HG02571 (cell line): ENCODE results near the gene VIP.
"Not testable (repeated sequence)": the region's sequence is repeated elsewhere in the genome, so short reads cannot be mapped to it uniquely, and the experiment has no call there.

Source experiments
- ATAC-seq: cut with Tn5 transposase; IDR thresholded peaks from one replicate; pipeline ENCODE4 v1.9.1; 2021; ENCODE audit warnings: mild to moderate bottlenecking, moderate library complexity; ENCODE audit not compliant: unreplicated experiment

The VIP gene

DNA sequence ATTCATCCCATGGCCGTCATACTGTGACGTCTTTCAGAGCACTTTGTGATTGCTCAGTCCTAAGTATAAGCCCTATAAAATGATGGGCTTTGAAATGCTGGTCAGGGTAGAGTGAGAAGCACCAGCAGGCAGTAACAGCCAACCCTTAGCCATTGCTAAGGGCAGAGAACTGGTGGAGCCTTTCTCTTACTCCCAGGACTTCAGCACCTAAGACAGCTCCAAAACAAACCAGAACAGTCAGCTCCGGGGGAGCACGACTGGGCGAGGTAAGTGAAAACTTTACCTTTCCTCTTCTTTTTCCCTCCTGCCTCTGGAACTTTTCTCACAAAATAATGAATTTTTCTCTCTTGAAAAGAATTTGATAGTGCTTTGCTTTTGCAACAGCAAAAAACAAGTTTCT, at the start of gene VIP:
Gene VIP (plus strand): TSS at position 104 of the 400 bp plus-strand sequence. CDS start 1,381 bp downstream, outside the sequence.
- ATAC-seq = no peak

DNA sequence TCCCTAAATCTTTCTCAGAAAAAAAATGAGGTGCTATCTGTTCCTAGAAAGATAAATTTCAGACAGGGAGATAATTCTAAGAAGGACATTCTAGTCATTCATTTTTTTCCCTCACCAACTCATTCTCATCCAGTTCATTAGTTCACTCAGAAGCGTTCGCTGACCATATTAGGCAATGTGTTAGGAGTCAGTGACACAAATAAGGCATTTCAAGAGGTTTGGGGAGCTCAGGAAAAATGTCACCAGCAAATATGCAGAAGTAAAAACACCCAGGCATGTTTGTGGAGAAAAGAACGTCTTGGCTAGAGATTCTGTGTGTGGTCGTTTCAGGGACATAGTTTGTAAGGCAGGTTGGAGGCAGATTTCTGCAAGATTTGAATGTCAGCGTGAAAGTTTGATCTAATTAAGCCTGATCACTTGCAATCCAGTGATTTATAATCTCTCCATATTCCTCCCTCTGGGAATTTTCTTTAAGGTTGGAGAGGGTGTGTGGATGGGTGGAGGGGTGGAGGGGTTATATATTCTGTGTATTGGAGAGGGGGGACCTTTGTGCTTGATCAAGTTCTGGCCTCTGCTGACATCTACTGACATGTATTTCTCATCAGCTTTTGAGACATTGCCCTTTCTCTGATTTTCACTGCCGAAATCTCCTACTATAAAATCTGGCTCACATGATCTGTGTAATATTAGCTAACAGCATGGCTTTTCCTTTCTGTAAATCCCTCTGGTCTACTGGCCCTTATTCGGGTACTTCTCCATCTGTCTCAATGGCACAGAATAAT, 49.3 kb upstream of the VIP start:
- ATAC-seq = no peak

DNA sequence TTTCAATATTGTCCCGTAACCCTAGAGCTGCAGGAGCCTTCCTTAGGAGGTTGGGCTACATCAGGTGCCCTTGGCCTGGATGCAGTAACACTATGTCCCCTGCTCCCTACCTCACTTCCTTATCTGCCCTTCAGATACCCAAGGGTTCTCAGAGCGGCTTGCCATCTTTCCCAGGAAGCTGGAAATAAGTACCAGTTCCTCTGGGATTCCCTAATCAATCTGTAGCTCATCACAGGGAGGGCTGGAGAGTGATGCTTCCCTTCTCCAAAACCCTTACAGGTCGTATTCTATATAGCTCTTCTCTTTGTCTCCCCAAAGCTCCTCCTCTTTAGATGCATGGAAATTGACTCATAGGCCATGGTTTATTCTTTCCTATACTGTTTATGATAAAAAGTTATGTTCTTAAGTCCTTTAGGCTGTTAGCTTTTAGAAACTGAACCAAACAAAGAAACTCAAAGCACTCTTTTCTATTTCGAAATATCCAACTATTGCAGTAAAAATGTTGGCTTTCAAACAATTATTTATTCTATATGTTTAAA, 48.7 kb upstream of the VIP start:
- no peak for ATAC-seq

DNA sequence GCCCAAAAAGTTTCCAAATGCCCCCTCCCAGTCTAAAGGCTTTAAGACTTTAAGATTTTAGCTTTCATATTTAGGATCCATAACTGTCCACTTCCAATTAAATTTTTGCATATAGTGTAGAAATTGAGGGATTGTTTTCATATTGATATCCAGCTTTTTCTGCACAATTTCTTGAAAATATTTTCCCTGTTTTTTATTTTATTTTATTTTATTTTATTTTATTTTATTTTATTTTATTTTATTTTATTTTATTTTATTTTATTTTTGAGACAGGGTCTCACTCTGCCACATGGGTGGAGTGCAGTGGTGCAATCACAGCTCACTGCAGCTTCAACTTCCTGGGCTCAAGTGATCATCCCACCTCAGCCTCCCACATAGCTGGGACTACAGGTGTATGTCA, 46.8 kb upstream of the VIP start:
- not testable (repeated sequence) for ATAC-seq

DNA sequence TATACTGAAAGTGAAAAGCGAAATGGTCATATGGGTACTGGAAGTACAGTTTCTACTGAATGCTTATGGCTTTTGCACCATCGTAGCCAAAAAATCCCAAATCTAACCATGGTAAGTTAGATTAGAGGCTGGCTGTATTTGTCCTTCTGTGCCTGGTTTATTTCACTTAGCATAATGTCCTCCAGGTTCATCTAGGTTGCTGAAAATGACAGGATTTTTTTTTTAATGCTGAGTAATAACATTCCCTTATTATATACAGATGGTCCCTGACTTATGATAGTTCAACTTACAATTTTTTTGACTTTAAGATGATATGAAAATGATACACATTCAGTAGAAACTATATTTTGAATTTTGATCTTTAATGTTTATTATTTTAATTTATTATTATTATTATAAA, 45.3 kb upstream of the VIP start:
- no peak for ATAC-seq

DNA sequence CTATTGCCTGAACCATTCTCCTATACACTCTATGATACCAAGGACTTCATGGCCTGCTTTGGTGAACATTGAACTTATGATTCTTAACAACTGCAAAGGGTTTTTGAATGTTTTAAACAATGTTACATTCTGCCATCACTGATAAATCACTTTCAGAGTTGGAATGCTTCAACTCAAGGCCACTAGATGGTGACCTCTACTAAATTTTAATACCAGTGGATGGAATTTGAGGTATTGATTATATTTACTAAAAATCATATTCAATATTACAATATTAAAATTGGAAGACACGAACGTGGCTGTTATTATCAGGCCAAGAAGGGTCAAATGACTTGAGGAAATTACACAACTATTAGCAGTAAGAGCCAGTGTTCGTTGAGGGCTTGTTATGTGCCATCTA, 34.3 kb upstream of the VIP start:
- no peak for ATAC-seq

DNA sequence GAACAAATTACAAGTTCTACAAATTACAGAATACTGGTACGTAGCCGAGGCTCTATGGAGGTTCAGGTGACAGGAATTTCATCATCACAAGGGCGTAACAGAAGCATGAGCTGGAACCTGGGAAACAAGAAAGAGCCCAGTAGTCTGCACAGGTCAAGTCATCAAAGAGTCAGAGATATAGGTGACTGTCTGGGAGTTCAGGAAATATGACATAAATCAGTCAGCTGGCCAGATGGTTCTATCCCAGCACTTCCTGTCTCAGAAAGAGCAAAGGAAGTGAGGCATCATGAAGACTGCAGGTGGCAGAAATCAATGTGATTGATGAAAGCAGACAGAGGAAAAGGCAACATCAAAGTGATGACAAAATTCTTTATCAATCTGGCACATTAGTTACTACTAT, 29.6 kb upstream of the VIP start:
- no peak for ATAC-seq

DNA sequence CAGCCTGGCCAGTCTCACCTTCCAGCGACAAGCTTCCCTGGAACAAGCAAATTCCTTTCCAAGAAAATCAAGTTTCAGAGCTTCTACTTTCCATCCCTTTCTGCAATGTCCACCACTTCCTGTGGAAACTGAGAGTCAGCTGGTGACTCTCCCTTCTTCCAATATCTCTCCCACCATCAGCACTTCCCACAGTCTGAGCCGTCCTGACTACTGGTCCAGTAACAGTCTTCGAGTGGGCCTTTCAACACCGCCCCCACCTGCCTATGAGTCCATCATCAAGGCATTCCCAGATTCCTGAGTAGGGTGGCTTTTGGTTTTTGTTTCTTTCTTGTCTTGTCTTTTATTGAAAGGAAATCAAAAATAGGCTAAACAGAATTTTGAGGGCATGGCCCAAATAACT, 28.6 kb upstream of the VIP start:
- ATAC-seq = no peak

DNA sequence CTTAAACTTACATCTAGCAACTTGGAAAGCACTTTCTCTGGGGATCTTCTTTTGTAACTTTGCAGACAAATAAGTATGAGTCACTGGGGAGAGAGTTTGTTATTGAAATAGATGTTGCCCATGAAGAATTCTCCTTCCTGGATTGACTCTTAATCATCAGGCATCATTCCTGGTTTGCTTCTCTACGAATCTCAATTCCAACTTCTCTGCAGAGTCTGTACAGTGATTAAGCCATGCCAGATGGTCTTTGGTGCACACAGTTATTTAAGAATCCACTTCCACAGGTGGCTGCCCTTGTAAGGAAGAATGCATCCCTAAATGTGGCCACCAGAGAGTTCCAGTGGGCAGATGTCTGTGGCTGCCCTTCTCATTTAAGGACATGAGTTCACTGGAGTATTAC, 27.2 kb upstream of the VIP start:
- no peak for ATAC-seq

DNA sequence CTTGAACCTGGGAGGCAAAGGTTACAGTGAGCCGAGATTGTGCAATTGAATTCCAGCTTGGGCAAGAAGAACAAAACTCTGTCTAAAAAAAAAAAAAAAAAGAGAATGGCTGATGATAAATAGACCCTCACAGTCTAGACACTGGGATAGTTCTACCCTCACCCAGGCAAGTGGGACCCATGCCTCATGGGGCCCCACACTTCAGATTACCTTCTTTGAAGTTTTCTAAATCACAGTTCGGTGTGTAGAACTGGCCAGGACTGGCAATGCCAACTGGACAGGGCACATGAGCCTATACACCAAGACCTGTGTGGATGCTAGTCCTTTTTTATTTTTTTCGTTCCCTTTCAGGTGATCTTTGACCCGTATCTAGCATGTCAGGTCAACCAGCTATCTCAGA, 24.3 kb upstream of the VIP start:
- ATAC-seq = no peak

DNA sequence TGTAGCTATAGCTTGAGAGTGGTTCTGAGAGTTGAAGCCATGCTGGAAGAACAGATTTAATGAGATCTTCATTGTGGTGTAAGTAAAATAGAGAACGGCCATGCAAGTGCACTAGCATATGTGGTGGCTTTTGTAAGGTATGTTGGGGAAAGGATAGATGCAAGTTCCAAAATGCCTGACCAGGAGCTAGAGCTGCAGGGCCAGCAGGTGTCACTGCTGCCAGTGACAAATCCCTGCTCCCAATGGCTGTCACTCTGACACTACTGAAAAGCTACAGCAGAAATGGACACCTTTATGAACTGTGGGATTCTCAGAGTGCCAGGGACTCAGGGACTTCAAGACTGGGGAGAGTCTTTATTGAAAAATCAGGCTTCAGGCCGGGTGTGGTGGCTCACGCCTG, 23.1 kb upstream of the VIP start:
- ATAC-seq = no peak

DNA sequence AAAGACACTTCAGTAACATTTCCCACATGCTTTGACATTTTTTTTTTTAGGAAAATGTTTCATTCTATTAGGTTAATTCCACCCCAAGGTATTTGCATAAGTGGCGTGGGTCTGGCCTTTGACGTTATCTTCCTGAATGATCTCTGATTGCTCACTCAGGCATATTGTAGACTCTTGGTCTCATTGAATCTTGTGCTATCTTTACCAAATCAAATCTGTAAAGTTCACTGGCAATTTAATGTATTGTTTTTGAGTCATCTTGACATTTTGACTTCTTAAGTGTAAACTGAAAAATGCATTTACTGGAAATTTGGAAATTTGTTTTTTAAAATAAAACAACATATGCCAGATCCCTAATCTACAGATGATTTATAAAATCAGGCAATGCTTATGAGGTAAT, 16.0 kb upstream of the VIP start:
- ATAC-seq = no peak

DNA sequence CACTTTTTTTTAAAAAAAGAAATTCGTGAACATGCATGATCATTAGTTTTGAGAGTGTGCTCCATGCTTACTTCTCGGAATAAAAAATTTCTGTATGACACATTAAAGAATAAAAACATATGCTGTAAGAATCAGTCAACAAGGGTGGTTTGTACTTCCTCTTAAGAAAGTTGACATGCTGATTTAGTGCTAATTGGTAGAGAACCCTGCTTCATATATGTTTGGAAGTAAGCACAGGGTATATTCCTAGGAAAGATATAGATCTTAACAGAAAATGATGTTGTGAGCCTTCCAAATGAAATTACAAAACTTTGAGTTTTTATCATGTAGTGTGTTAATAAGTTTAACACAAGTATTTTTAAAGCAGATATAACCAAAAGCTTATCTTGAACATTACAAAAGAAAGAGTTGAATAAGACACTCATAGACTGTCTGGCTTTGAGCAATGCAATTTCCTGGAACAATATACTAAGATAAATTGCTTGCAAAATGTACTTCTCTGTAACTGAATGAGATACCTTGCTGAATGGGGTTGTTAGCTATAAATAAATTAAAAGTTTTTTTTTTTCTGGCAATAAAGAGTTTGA, 13.8 kb upstream of the VIP start:
- no peak for ATAC-seq

DNA sequence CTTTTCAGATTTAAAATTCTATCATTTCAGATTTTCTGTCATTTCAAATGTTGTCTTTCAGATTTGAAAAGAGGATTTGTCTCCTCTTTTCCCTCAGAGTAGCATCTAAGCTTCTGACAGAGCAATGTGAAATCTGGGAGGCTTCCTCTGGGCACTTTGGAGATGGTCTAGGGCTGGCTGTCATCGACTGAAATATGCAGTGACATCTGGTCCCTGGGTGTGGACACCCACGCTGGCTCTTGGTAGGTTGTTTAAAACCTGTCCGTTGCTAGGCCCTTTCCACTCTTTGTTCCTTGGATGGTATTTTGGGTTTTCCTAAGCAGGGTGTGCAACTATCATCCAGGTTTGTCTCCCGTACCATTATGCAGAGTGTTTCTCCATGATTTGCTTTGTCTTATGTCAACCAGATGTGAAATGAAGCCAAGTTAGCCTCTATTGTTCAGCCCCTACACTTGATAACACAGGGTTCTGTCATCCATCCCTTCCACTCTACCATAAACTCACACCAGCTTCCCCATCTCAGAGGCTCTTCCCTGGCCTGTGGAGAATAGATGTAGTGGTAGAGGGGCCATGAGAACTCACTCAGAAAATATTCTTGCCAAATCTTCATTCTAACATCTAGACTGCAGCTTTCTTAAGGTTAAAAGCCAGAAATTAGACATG, 5.0 kb upstream of the VIP start:
- ATAC-seq = no peak

DNA sequence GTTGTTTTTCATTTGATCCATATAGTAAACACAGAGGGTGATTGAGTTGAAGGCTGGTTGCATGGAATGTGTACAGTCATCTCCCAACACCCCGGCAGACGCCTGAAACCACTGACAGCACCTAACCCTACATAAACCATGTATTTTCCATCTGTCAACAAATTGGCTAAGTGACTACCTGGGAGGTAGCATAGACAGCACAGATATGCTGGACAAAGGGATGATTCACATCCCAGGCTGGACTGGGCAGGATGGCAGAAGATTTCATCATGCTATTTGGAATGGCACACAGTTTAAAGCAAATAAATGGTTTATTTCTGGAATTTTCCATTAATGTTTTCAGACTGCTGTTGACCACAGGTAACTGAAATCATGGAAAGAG, 4.4 kb upstream of the VIP start:
- no peak for ATAC-seq

DNA sequence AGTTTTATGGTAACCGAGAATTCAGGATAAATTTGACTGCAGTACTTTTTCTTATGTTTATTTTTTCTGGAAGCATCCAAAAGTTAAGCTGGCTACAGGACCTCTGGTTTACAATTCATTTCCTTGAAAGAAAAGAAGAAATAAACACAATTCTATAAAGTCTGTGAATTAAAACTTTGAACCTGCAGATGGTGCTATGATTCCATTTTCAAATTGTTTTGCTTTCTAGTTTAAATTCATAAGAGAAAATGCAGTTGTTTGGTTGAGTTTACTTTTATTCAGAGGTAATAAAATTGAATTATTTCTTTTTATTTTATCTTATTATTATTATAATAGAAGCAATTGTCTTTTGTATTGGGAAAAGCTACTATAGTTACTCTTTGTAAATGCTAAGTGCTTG, 1.8 kb upstream of the VIP start:
- ATAC-seq = no peak

DNA sequence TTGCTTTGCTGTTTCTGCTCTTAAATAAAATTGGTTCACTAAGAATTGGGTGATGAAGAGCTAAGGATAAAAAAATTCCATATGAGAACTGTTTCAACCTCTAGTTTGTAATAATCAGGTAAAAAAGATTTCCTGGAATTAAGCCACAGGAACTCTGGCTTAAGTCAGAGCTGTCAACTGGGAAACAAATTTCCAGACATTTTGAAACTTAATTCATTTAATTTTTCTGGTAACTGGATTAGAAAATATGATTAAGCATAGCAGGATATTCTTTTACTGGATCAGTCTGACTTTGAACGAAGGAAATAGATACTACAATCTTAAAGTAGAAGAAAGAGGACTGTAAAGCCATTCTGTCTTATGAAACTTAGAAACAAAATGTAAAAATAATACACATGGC, 1.3 kb upstream of the VIP start:
- no peak for ATAC-seq

DNA sequence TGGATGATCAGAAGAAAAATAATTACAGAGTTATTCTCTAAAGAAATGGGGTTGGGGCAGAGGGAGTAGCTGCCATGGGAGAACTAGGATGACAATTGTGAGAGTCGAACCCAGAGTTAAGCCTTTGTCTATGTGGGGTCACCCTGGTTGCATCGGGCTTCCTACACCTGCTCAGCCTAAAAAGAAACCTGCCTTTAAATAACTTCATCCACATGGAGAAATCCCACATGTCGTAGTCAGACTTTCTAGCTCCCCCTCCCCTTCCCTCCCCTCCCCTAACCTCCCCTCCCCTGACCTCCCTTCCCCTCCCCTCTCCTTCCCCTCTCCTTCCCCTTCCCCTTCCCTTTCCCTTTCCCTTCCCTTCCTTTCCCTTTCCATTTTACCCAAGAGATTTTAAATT, 14.7 kb downstream of the VIP start:
- ATAC-seq = no peak

DNA sequence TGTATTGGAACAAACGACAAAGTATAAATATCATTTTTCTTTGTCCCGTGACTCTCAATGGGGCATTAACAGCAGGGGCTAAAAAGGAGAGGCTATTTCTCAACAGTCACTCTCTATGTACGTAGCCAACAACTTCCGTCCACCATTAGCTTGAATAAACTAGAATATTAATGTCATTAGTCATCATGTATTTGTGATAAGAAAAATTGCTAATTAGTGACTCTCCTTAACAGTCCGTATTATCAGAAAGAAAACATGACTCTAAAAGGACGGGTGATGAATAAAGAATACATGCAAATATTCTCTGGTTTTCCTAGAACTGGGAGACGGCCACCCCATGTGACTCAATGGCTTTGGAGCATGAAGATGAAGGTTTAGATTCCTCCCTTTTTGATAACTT, 18.6 kb downstream of the VIP start:
- ATAC-seq = no peak

DNA sequence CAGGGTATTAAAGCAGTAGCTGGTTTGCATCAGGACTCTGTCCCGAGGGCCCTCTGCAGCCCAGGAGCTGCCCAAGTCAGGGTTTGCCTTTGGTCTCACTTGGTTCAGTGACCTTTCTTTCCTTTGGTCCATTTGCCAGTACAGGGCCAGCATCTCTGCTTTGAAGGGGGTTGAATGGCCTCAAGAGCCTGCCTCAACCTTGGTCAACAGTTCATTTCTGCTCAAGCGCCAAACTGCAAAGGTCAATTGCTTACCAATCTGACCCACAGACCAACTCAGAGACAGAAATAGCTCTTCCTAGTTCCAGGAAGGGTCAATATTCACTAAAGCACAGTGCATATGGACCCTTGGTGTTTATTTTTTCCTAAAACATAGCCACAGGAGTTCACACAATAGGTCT, 19.4 kb downstream of the VIP start:
- ATAC-seq = no peak

DNA sequence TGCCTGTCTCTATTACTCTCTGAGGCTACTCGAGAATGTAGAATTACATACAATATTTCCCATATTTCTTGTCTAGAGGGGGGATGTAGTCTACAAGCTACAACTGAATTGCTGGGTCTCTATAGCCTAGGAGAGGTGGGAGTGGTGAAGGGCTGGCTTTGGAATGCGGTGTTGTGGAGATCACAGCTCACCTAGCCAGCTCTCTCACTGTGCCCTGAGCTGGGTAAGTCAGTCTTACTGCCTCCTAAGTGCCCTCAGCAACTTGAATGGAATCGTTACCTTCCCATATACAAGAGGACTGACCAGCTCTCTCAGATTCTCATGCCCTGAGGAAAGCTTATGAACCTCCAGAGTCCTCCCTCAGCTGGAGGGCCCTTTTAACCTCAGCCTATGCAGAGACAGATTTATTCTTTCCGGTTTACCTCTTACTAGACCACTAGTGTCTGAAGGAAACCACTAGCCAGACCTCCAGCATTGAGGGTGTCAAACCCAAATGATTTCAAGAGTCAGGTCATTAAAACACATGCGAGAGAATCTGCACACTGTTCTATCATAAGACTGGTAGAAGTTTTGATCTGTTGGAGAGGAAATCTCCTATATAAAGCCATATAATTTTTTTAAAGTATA, 20.6 kb downstream of the VIP start:
- ATAC-seq = no peak

DNA sequence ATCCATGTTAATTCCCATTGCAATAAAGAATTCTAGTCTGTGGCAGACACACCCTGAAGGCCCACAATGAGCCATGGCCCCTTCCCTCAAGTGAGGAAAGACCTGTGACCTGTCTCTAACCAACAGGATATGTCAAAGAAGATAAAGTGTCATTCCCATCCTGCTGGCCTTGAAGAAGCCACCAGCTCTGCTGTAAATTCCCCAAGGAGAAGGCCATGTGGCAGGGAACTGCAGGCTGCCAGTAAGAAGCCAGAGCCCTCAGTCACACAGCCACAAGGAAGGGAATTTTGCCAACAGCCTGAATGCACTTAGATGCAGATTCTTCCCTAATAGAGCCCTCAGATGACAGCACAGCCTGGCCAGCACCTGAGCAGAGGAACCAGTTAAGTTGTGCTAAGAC, 24.8 kb downstream of the VIP start:
- ATAC-seq = no peak
